Trophoblast cell (in vitro differentiated cells and primary cell): ENCODE data around the gene DNAH10.

Experiments
- DNase-seq, 2 donors: peaks; one replicate each; pipeline ENCODE4 v3.0.0-alpha.2; 2016
- H2AFZ ChIP-seq: 2 replicates; pipeline ENCODE4 v1.6.1; 2013; ENCODE audit warnings: low read length, moderate library complexity, mild to moderate bottlenecking; ENCODE audit not compliant: insufficient read depth, poor library complexity
- H2AK5ac ChIP-seq: 2 replicates; pipeline ENCODE4 v1.6.1; 2013; ENCODE audit warnings: mild to moderate bottlenecking, low read length
- H2BK120ac ChIP-seq: 2 replicates; pipeline ENCODE4 v1.6.1; 2013; ENCODE audit warnings: low read length, mild to moderate bottlenecking, moderate library complexity; ENCODE audit not compliant: insufficient read depth, poor library complexity
- H2BK12ac ChIP-seq: 2 replicates; pipeline ENCODE4 v1.6.1; 2013; ENCODE audit warnings: mild to moderate bottlenecking, low read length, moderate library complexity
- H2BK5ac ChIP-seq: 2 replicates; pipeline ENCODE4 v1.6.1; 2013; ENCODE audit warnings: low read length, low read depth, moderate library complexity, mild to moderate bottlenecking; ENCODE audit not compliant: poor library complexity
- H3K14ac ChIP-seq: 2 replicates; pipeline ENCODE4 v1.6.1; 2013; ENCODE audit warnings: mild to moderate bottlenecking, low read length
- H3K18ac ChIP-seq: 2 replicates; pipeline ENCODE4 v1.6.1; 2013; ENCODE audit warnings: mild to moderate bottlenecking, low read length
- H3K23ac ChIP-seq: 2 replicates; pipeline ENCODE4 v1.6.1; 2013; ENCODE audit warnings: low read length
- H3K27ac ChIP-seq: 2 replicates; pipeline ENCODE4 v1.5.1; 2013; ENCODE audit warnings: low read depth, mild to moderate bottlenecking, inconsistent platforms, low read length, moderate library complexity
- H3K27me3 ChIP-seq: 2 replicates; pipeline ENCODE4 v1.6.1; 2013; ENCODE audit warnings: inconsistent platforms, mild to moderate bottlenecking, low read length, moderate library complexity; ENCODE audit not compliant: insufficient read depth
- H3K36me3 ChIP-seq, 2 experiments: 1 replicate in 1 of 2; 2 replicates in 1 of 2; pipeline ENCODE4 v1.6.1; 2013; ENCODE audit warnings: low read length in 2 of 2, mild to moderate bottlenecking in 2 of 2, moderate library complexity in 1 of 2; ENCODE audit not compliant: insufficient read depth in 2 of 2, control insufficient read depth in 1 of 2
- H3K4ac ChIP-seq: 2 replicates; pipeline ENCODE4 v1.6.1; 2013; ENCODE audit warnings: low read depth, mild to moderate bottlenecking, low read length, moderate library complexity
- H3K4me1 ChIP-seq, 2 experiments: 1 replicate in 1 of 2; 2 replicates in 1 of 2; pipeline ENCODE4 v1.6.1; 2013; ENCODE audit warnings: low read length in 2 of 2, mild to moderate bottlenecking in 2 of 2, moderate library complexity in 1 of 2; ENCODE audit not compliant: insufficient read depth in 2 of 2, control insufficient read depth in 1 of 2
- H3K4me2 ChIP-seq: 2 replicates; pipeline ENCODE4 v1.6.1; 2013; ENCODE audit warnings: inconsistent platforms, mild to moderate bottlenecking, low read length, moderate library complexity
- H3K4me3 ChIP-seq: 2 replicates; pipeline ENCODE4 v1.5.1; 2013; ENCODE audit warnings: mild to moderate bottlenecking, low read depth, low read length, inconsistent platforms
- H3K79me1 ChIP-seq: one replicate; pipeline ENCODE4 v1.6.1; 2013; ENCODE audit warnings: low read length
- H3K79me2 ChIP-seq: 2 replicates; pipeline ENCODE4 v1.6.1; 2013; ENCODE audit warnings: low read length, mild to moderate bottlenecking; ENCODE audit not compliant: control insufficient read depth, insufficient read depth, poor library complexity
- H3K9ac ChIP-seq: 2 replicates; pipeline ENCODE4 v1.6.1; 2013; ENCODE audit warnings: mild to moderate bottlenecking, low read length
- H3K9me3 ChIP-seq: 2 replicates; pipeline ENCODE4 v1.6.1; 2013; ENCODE audit warnings: low read depth, mild to moderate bottlenecking, control low read depth, inconsistent platforms, low read length; ENCODE audit not compliant: insufficient read depth
- H4K12ac ChIP-seq: 2 replicates; pipeline ENCODE4 v1.6.1; 2013; ENCODE audit warnings: low read depth, mild to moderate bottlenecking, low read length, moderate library complexity
- H4K8ac ChIP-seq: 2 replicates; pipeline ENCODE4 v1.6.1; 2013; ENCODE audit warnings: low read depth, mild to moderate bottlenecking, low read length, moderate library complexity
- H4K91ac ChIP-seq: one replicate; pipeline ENCODE4 v1.6.1; 2013; ENCODE audit warnings: low read depth, mild to moderate bottlenecking, low read length, moderate library complexity
- WGBS: extraction: QIAGEN DNeasy Blood & Tissue Kit; methylation state at CpG from one replicate; pipeline ENCODE4 v1.1.7; 2013; ENCODE audit warnings: missing lambda C conversion rate; ENCODE audit not compliant: insufficient read length, insufficient coverage; ENCODE audit errors: extremely low coverage; 5-methylcytosine and 5-hydroxymethylcytosine counted together

DNAH10 gene

GRCh38 chr12:123715195-123715594 is 46.9 kb upstream of the DNAH10 start:
- Histone ChIP-seq H3K79me2 (peaks cover 6% of the 10 kb centered on the region), H3K9me3 (no peaks in the 10 kb centered on the region), H2BK12ac (no peak overlapping the region), H3K9ac (no peak overlapping the region), H3K27ac (no peak overlapping the region), H2AFZ (no peak overlapping the region), H3K23ac (no peak overlapping the region), H3K18ac (no peak overlapping the region), H3K4me2 (no peak overlapping the region), H4K91ac (no peak overlapping the region), H3K79me1 (peaks cover 7% of the 10 kb centered on the region), H3K27me3 (no peaks in the 10 kb centered on the region), H3K4ac (no peak overlapping the region), H2BK120ac (no peak overlapping the region), H4K12ac (no peak overlapping the region), H3K14ac (no peak overlapping the region), H3K36me3 (peaks cover 0 to 3% of the 10 kb centered on the region in 2 experiments), H3K4me3 (no peak overlapping the region), H4K8ac (no peak overlapping the region), H2BK5ac (no peak overlapping the region), H2AK5ac (no peak overlapping the region), H3K4me1 (peaks cover 2 to 11% of the 10 kb centered on the region in 2 experiments)
- no peak for DNase-seq
- whole genome bisulfite sequencing = no CpG with 5 or more reads among the region's 2 CpGs

- H2BK120ac ChIP-seq = no peak overlapping the region
- peaks cover 4% of the 10 kb centered on the region for H3K79me2 ChIP-seq
- peaks cover 2 to 7% of the 10 kb centered on the region in 2 experiments for H3K36me3 ChIP-seq
- no peak overlapping the region for H3K4me2 ChIP-seq
- WGBS = no CpG with 5 or more reads among the region's 3 CpGs
- no peak overlapping the region for H3K14ac ChIP-seq
- H3K9ac ChIP-seq = no peak overlapping the region
- no peaks in the 10 kb centered on the region for H3K27me3 ChIP-seq
- DNase-seq = no peak
- H3K4me1 ChIP-seq = peaks cover 2 to 6% of the 10 kb centered on the region in 2 experiments
- H3K4ac ChIP-seq = no peak overlapping the region
- no peak overlapping the region for H2AFZ ChIP-seq
- H2AK5ac ChIP-seq = no peak overlapping the region
- H3K27ac ChIP-seq = no peak overlapping the region
- H2BK5ac ChIP-seq = no peak overlapping the region
- H3K79me1 ChIP-seq = peaks cover 4% of the 10 kb centered on the region
- H3K18ac ChIP-seq = no peak overlapping the region
- no peak overlapping the region for H4K12ac ChIP-seq
- no peak overlapping the region for H3K23ac ChIP-seq
- H3K9me3 ChIP-seq = peaks cover 3% of the 10 kb centered on the region
- H3K4me3 ChIP-seq = no peak overlapping the region
- H4K91ac ChIP-seq = no peak overlapping the region
- no peak overlapping the region for H4K8ac ChIP-seq
- H2BK12ac ChIP-seq = no peak overlapping the region
Observed at GRCh38 chr12:123717350-123717749, 44.8 kb upstream of the DNAH10 start.

GRCh38 chr12:123720141-123720814 is 41.8 kb upstream of the DNAH10 start:
- no peak overlapping the region for H2AK5ac ChIP-seq
- H3K9ac ChIP-seq = no peak overlapping the region
- H3K23ac ChIP-seq = no peak overlapping the region
- H3K9me3 ChIP-seq = peaks cover 3% of the 10 kb centered on the region
- no peak for DNase-seq
- no peaks in the 10 kb centered on the region for H3K79me1 ChIP-seq
- no peaks in the 10 kb centered on the region for H3K27me3 ChIP-seq
- no peak overlapping the region for H4K12ac ChIP-seq
- H3K79me2 ChIP-seq = no peaks in the 10 kb centered on the region
- H3K27ac ChIP-seq = no peak overlapping the region
- no peak overlapping the region for H4K8ac ChIP-seq
- H3K14ac ChIP-seq = no peak overlapping the region
- peaks cover 7 to 12% of the 10 kb centered on the region in 2 experiments for H3K36me3 ChIP-seq
- H3K4me3 ChIP-seq = no peak overlapping the region
- H2BK5ac ChIP-seq = no peak overlapping the region
- no peak overlapping the region for H3K18ac ChIP-seq
- H3K4me1 ChIP-seq = no peaks in the 10 kb centered on the region
- H3K4ac ChIP-seq = no peak overlapping the region
- H2BK120ac ChIP-seq = no peak overlapping the region
- no peak overlapping the region for H4K91ac ChIP-seq
- no peak overlapping the region for H2BK12ac ChIP-seq
- H2AFZ ChIP-seq = no peak overlapping the region
- WGBS = no CpG with 5 or more reads among the region's 5 CpGs
- H3K4me2 ChIP-seq = no peak overlapping the region

DNA sequence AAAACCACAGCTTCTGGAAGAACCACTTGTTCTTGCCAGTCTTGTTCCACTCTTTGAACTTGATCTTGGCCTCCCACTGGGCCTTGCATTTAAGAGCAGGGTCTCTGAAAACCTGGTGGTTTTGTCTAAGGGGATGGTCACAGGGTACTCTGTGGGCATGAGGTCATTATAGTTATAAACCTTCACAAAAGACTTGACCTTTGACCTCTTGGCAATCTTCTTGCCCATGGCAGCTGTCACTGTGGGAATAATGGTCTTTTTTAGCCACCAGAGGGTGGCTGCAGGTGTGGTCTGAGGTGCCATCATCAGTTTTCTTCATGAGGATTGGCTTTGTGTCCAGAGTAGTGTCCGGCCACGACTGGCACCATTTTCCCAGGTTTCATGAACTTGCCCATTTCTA is 40.9 kb upstream of the DNAH10 start:
- Histone ChIP-seq H2BK5ac (no peak overlapping the region), H3K36me3 (peaks cover 10 to 15% of the 10 kb centered on the region in 2 experiments), H3K9me3 (peaks cover 3% of the 10 kb centered on the region), H3K4me2 (no peak overlapping the region), H2AFZ (no peak overlapping the region), H3K14ac (no peak overlapping the region), H2BK12ac (no peak overlapping the region), H3K4me1 (no peaks in the 10 kb centered on the region), H4K8ac (no peak overlapping the region), H3K23ac (no peak overlapping the region), H3K18ac (no peak overlapping the region), H3K9ac (no peak overlapping the region), H3K79me2 (no peaks in the 10 kb centered on the region), H4K12ac (no peak overlapping the region), H4K91ac (no peak overlapping the region), H3K27me3 (no peaks in the 10 kb centered on the region), H3K4me3 (peak overlapping the region; percentile 15), H2AK5ac (no peak overlapping the region), H3K79me1 (no peaks in the 10 kb centered on the region), H3K27ac (no peak overlapping the region), H3K4ac (no peak overlapping the region), H2BK120ac (no peak overlapping the region)
- no CpG with 5 or more reads among the region's 2 CpGs for WGBS
- DNase-seq = no peak
